ENCODE data around the gene EIF2S2. TPM values are rescaled to one million over a fixed set of nuclear protein-coding genes. Genes with fewer than 3 reads are reported as not detected.

Gene EIF2S2
- total and polyA plus RNA-seq, 2 experiments from 2014 or later: 40.9 to 75.8 TPM

- Histone ChIP-seq H3K36me3 (replicated peaks; ENCODE audit: insufficient read depth, low read depth) (no peaks in the 10 kb centered on the region), H3K4me2 (peak overlapping the region; percentile 78), H3K27me3 (no peaks in the 10 kb centered on the region), H4K20me1 (ENCODE audit: insufficient read depth, poor library complexity, severe bottlenecking) (peaks cover 52% of the 10 kb centered on the region), H3K9me2 (replicated peaks; ENCODE audit: insufficient read depth) (no peaks in the 10 kb centered on the region), H3K27ac (peak overlapping the region; percentile 95), H3K4me1 (ENCODE audit: insufficient read depth) (peaks cover 22% of the 10 kb centered on the region), H3K4me3 (peak overlapping the region; percentile 60), H3K79me2 (peaks cover 58% of the 10 kb centered on the region), H3K9me3 (ENCODE audit: low read depth) (no peaks in the 10 kb centered on the region), H2AFZ (peak overlapping the region; percentile 8)
- peak; percentile 40 for DNase-seq (ENCODE audit: low spot score)
- WGBS (ENCODE audit: low lambda C conversion rate, missing lambda C conversion rate): 6% methylated on average over 22 of the region's 22 CpGs
- no peak for TF ChIP-seq EZH2phosphoT487 (IDR thresholded peaks at IDR 0.05; ENCODE audit: low read depth, severe bottlenecking, unreplicated experiment)
- TF ChIP-seq CTCF (IDR thresholded peaks at IDR 0.05; ENCODE audit: poor library complexity): peak; percentile 20
Observed at GRCh38 chr20:34110745-34111641, 1.1 kb downstream of the EIF2S2 start.

- no peak for DNase-seq (ENCODE audit: low spot score)
- Histone ChIP-seq H3K36me3 (replicated peaks; ENCODE audit: insufficient read depth, low read depth) (no peaks in the 10 kb centered on the region), H3K4me2 (peak overlapping the region; percentile 78), H3K9me2 (replicated peaks; ENCODE audit: insufficient read depth) (no peaks in the 10 kb centered on the region), H3K27me3 (no peaks in the 10 kb centered on the region), H3K79me2 (peaks cover 66% of the 10 kb centered on the region), H3K4me3 (peak overlapping the region; percentile 60), H2AFZ (no peak overlapping the region), H3K9me3 (ENCODE audit: low read depth) (no peaks in the 10 kb centered on the region), H4K20me1 (ENCODE audit: insufficient read depth, poor library complexity, severe bottlenecking) (peaks cover 60% of the 10 kb centered on the region), H3K4me1 (ENCODE audit: insufficient read depth) (peaks cover 22% of the 10 kb centered on the region), H3K27ac (peak overlapping the region; percentile 95)
- WGBS (ENCODE audit: low lambda C conversion rate, missing lambda C conversion rate): 73% methylated on average over 10 of the region's 10 CpGs
- TF ChIP-seq CTCF (IDR thresholded peaks at IDR 0.05; ENCODE audit: poor library complexity): no peak
Observed at GRCh38 chr20:34110025-34110744, 1.9 kb downstream of the EIF2S2 start.

- no peak overlapping the region for H3K4me3 ChIP-seq
- 94% methylated on average over 6 of the region's 6 CpGs for WGBS (ENCODE audit: low lambda C conversion rate, missing lambda C conversion rate)
Observed at GRCh38 chr20:34109442-34109841, 2.6 kb downstream of the EIF2S2 start.

More at GRCh38 chr20:34109442-34109841, 2.6 kb downstream of the EIF2S2 start:
- Histone ChIP-seq H3K79me2 (peaks cover 74% of the 10 kb centered on the region), H3K36me3 (replicated peaks; ENCODE audit: insufficient read depth, low read depth) (no peaks in the 10 kb centered on the region), H3K4me1 (ENCODE audit: insufficient read depth) (peaks cover 22% of the 10 kb centered on the region), H4K20me1 (ENCODE audit: insufficient read depth, poor library complexity, severe bottlenecking) (peaks cover 68% of the 10 kb centered on the region), H3K27me3 (no peaks in the 10 kb centered on the region), H3K9me2 (replicated peaks; ENCODE audit: insufficient read depth) (no peaks in the 10 kb centered on the region), H3K27ac (no peak overlapping the region), H3K4me2 (peak overlapping the region; percentile 78), H3K9me3 (ENCODE audit: low read depth) (no peaks in the 10 kb centered on the region), H2AFZ (no peak overlapping the region)
- DNase-seq (ENCODE audit: low spot score): no peak
- no peak for TF ChIP-seq CTCF (IDR thresholded peaks at IDR 0.05; ENCODE audit: poor library complexity)
- no peak for TF ChIP-seq EZH2phosphoT487 (IDR thresholded peaks at IDR 0.05; ENCODE audit: low read depth, severe bottlenecking, unreplicated experiment)
- TF ChIP-seq EZH2 (IDR thresholded peaks at IDR 0.05; ENCODE audit: borderline replicate concordance): no peak
